Tibial nerve (tissue), 4 donors: ENCODE results near the gene SPATA20. TPM values are rescaled to one million over a fixed set of nuclear protein-coding genes. Genes with fewer than 3 reads are reported as not detected.

Experiments used
- DNase-seq, 2 donors: peaks; one replicate each; pipeline ENCODE4 v3.0.0-alpha.2; 2019; ENCODE audit warnings: low spot score in 2 of 2
- H3K27ac ChIP-seq, 4 donors: fragments of 200-600 bp; sonication (generic) in 3 of 4; one replicate each; pipeline ENCODE4 v1.5.1; 2017 to 2019; ENCODE audit warnings: mild to moderate bottlenecking in 1 of 4
- H3K27me3 ChIP-seq, 2 donors: fragments of 200-600 bp; sonication (generic) in 1 of 2; one replicate each; pipeline versions ENCODE4 v1.5.1 to v1.6.0; 2017 to 2019
- H3K36me3 ChIP-seq, 3 donors: fragments of 200-600 bp; sonication (generic); one replicate each; pipeline ENCODE4 v1.5.1; 2018 to 2019
- H3K4me1 ChIP-seq, 4 donors: fragments of 200-600 bp; sonication (generic) in 3 of 4; one replicate each; pipeline ENCODE4 v1.5.1; 2017 to 2019
- H3K4me3 ChIP-seq, 4 donors: fragments of 200-600 bp; sonication (generic) in 3 of 4; one replicate each; pipeline ENCODE4 v1.5.1; 2017 to 2019; ENCODE audit warnings: mild to moderate bottlenecking in 1 of 4, moderate library complexity in 1 of 4
- H3K9me3 ChIP-seq, 4 donors: fragments of 200-600 bp; sonication (generic) in 3 of 4; one replicate each; pipeline ENCODE4 v1.5.1; 2017 to 2019
- CTCF ChIP-seq, 5 experiments: fragments of 200-600 bp in 3 of 5; fragments of 450-650 bp in 2 of 5; sonication (generic) in 3 of 5; IDR thresholded peaks; one replicate each; pipeline ENCODE4 v1.5.1; 2016 to 2019; ENCODE audit warnings: antibody characterized with exemption in 5 of 5, mild to moderate bottlenecking in 3 of 5, moderate library complexity in 2 of 5
- EP300 ChIP-seq, 2 donors: sonication (generic); formaldehyde crosslinking; IDR thresholded peaks; one replicate each; pipeline ENCODE4 v1.6.1; 2017; ENCODE audit warnings: antibody characterized with exemption in 2 of 2, mild to moderate bottlenecking in 1 of 2
- POLR2A ChIP-seq, 2 donors: fragments of 450-650 bp; IDR thresholded peaks; one replicate each; pipeline ENCODE4 v1.6.1; 2017; ENCODE audit warnings: antibody characterized with exemption in 2 of 2, mild to moderate bottlenecking in 2 of 2, moderate library complexity in 2 of 2
- WGBS, 2 donors: methylation state at CpG; one replicate each; pipeline ENCODE4 v1.1.5; 2018; 5-methylcytosine and 5-hydroxymethylcytosine counted together
- total RNA-seq, 4 donors: library from RNA; depleted of rRNA; stranded (reverse); fragments of >200 nt; gene quantifications; one replicate each; pipeline ENCODE4 v1.1.0, GENCODE V29; 2016

The SPATA20 gene
- total RNA-seq, 4 donors from 2014 or later = 80.8 to 151 (median 89.6) TPM

- Histone ChIP-seq H3K27me3 (no peaks in the 10 kb centered on the region), H3K27ac (no peak overlapping the region), H3K9me3 (no peaks in the 10 kb centered on the region), H3K36me3 (peaks cover 0 to 53% (median 0%) of the 10 kb centered on the region in 3 donors), H3K4me1 (peaks cover 0 to 20% (median 10%) of the 10 kb centered on the region in 4 donors), H3K4me3 (no peak overlapping the region)
- TF ChIP-seq CTCF (IDR thresholded peaks at IDR 0.05) (no peak), POLR2A (IDR thresholded peaks at IDR 0.05) (no peak), EP300 (IDR thresholded peaks at IDR 0.05) (no peak)
- no peak for DNase-seq
- WGBS, 2 donors = 89 to 91% methylated on average over 18 of the region's 18 CpGs
These were observed 1.9 kb downstream of the SPATA20 start for GRCh38 chr17:50548831-50549230.

GRCh38 chr17:50549256-50549941 lies 2.4 kb downstream of the SPATA20 start:
- H3K9me3 ChIP-seq = no peaks in the 10 kb centered on the region
- DNase-seq = no peak
- H3K27ac ChIP-seq = no peak overlapping the region
- WGBS, 2 donors = 75 to 78% methylated on average over 17 to 19 of the region's 19 CpGs
- H3K4me3 ChIP-seq = no peak overlapping the region
- TF ChIP-seq POLR2A (IDR thresholded peaks at IDR 0.05) = no peak
- no peak for TF ChIP-seq EP300 (IDR thresholded peaks at IDR 0.05)
- TF ChIP-seq CTCF (IDR thresholded peaks at IDR 0.05) = no peak
- no peaks in the 10 kb centered on the region for H3K27me3 ChIP-seq
- peaks cover 0 to 20% (median 10%) of the 10 kb centered on the region in 4 donors for H3K4me1 ChIP-seq
- peaks cover 0 to 58% (median 0%) of the 10 kb centered on the region in 3 donors for H3K36me3 ChIP-seq

GRCh38 chr17:50549969-50550368 lies 3.0 kb downstream of the SPATA20 start:
- TF ChIP-seq CTCF (IDR thresholded peaks at IDR 0.05) (no peak), EP300 (IDR thresholded peaks at IDR 0.05) (no peak), POLR2A (IDR thresholded peaks at IDR 0.05) (no peak)
- peaks cover 0 to 20% (median 10%) of the 10 kb centered on the region in 4 donors for H3K4me1 ChIP-seq
- no peak overlapping the region for H3K4me3 ChIP-seq
- WGBS, 2 donors = 87 to 94% methylated on average over 11 of the region's 11 CpGs
- no peaks in the 10 kb centered on the region for H3K27me3 ChIP-seq
- peaks cover 0 to 64% (median 0%) of the 10 kb centered on the region in 3 donors for H3K36me3 ChIP-seq
- DNase-seq = no peak
- H3K9me3 ChIP-seq = no peaks in the 10 kb centered on the region
- no peak overlapping the region for H3K27ac ChIP-seq

GRCh38 chr17:50550661-50551432 lies 3.9 kb downstream of the SPATA20 start:
- Histone ChIP-seq H3K27me3 (no peaks in the 10 kb centered on the region), H3K9me3 (no peaks in the 10 kb centered on the region), H3K36me3 (peaks cover 0 to 73% (median 0%) of the 10 kb centered on the region in 3 donors), H3K4me1 (peaks cover 0 to 20% (median 10%) of the 10 kb centered on the region in 4 donors), H3K27ac (peak overlapping the region in 1 of 4 donors; percentile 45), H3K4me3 (no peak overlapping the region)
- peak; percentile 57 to 68 for DNase-seq
- WGBS, 2 donors = 57 to 80% methylated on average over 13 to 28 of the region's 32 CpGs
- TF ChIP-seq EP300 (IDR thresholded peaks at IDR 0.05) = peak in 1 of 2 donors; percentile 12
- TF ChIP-seq POLR2A (IDR thresholded peaks at IDR 0.05) = no peak
- TF ChIP-seq CTCF (IDR thresholded peaks at IDR 0.05) = peak; percentile 55 to 88 (median 76)

GRCh38 chr17:50551433-50551815 lies 4.5 kb downstream of the SPATA20 start:
- Histone ChIP-seq H3K4me1 (peaks cover 0 to 18% (median 10%) of the 10 kb centered on the region in 4 donors), H3K4me3 (no peak overlapping the region), H3K27me3 (no peaks in the 10 kb centered on the region), H3K9me3 (no peaks in the 10 kb centered on the region), H3K27ac (no peak overlapping the region), H3K36me3 (peaks cover 0 to 78% (median 0%) of the 10 kb centered on the region in 3 donors)
- no peak for DNase-seq
- 90 to 95% methylated on average over 8 of the region's 8 CpGs for whole genome bisulfite sequencing, 2 donors
- no peak for TF ChIP-seq CTCF (IDR thresholded peaks at IDR 0.05)
- TF ChIP-seq EP300 (IDR thresholded peaks at IDR 0.05) = no peak
- TF ChIP-seq POLR2A (IDR thresholded peaks at IDR 0.05) = no peak
